Neural progenitor cell (in vitro differentiated cells): ENCODE measurements around the gene F11R. TPM values are rescaled to one million over a fixed set of nuclear protein-coding genes. Genes with fewer than 3 reads are reported as not detected.

Experiments
- DNase-seq: peaks from one replicate; pipeline ENCODE4 v3.0.0-alpha.2; 2016; ENCODE audit warnings: low spot score
- H2AFZ ChIP-seq: fragments of 200-600 bp; sonication (generic); replicated peaks from 2 replicates; pipeline ENCODE4 v1.6.1; 2016; ENCODE audit warnings: antibody characterized with exemption
- H3F3A ChIP-seq: fragments of 200-600 bp; sonication (generic); 2 replicates; pipeline ENCODE4 v1.6.1; 2016; ENCODE audit warnings: antibody characterized with exemption, low read depth
- H3K27ac ChIP-seq: fragments of 200-600 bp; sonication (generic); 2 replicates; pipeline ENCODE4 v1.5.1; 2016; ENCODE audit warnings: mild to moderate bottlenecking
- H3K27me3 ChIP-seq: fragments of 200-600 bp; sonication (generic); 2 replicates; pipeline ENCODE4 v1.6.1; 2016; ENCODE audit warnings: mild to moderate bottlenecking, moderate library complexity
- H3K36me3 ChIP-seq: fragments of 200-600 bp; sonication (generic); 2 replicates; pipeline ENCODE4 v1.5.1; 2016
- H3K4me1 ChIP-seq: fragments of 200-600 bp; sonication (generic); 2 replicates; pipeline ENCODE4 v1.6.1; 2016; ENCODE audit warnings: mixed run types
- H3K4me2 ChIP-seq: fragments of 200-600 bp; sonication (generic); 2 replicates; pipeline ENCODE4 v1.6.1; 2016
- H3K4me3 ChIP-seq: fragments of 200-600 bp; sonication (generic); 2 replicates; pipeline ENCODE4 v1.5.1; 2016
- H3K79me2 ChIP-seq: fragments of 200-600 bp; sonication (generic); 2 replicates; pipeline ENCODE4 v1.6.1; 2016; ENCODE audit warnings: low read depth
- H3K9ac ChIP-seq: fragments of 200-600 bp; sonication (generic); 2 replicates; pipeline ENCODE4 v1.6.1; 2016
- H3K9me3 ChIP-seq: fragments of 200-600 bp; sonication (generic); 2 replicates; pipeline ENCODE4 v1.5.1; 2016; ENCODE audit warnings: low read depth
- H4K20me1 ChIP-seq: fragments of 200-600 bp; sonication (generic); 2 replicates; pipeline ENCODE4 v1.6.1; 2016; ENCODE audit warnings: low read depth
- H3K27ac Mint-ChIP-seq: 3 replicates; pipeline ENCODE4 v1.8.0; 2021; ENCODE audit warnings: mixed read lengths
- H3K27me3 Mint-ChIP-seq: 2 replicates; pipeline ENCODE4 v1.8.0; 2022; ENCODE audit warnings: low read depth, mild to moderate bottlenecking, inconsistent platforms, moderate library complexity, mixed read lengths; ENCODE audit not compliant: insufficient read depth
- H3K36me3 Mint-ChIP-seq: 3 replicates; pipeline ENCODE4 v1.8.0; 2021; ENCODE audit warnings: mixed read lengths
- H3K4me1 Mint-ChIP-seq: 3 replicates; pipeline ENCODE4 v1.8.0; 2021; ENCODE audit warnings: mixed read lengths
- H3K4me3 Mint-ChIP-seq: 3 replicates; pipeline ENCODE4 v1.8.0; 2021; ENCODE audit warnings: mild to moderate bottlenecking, moderate library complexity, mixed read lengths
- H3K9me3 Mint-ChIP-seq: 3 replicates; pipeline ENCODE4 v1.8.0; 2020; ENCODE audit warnings: mixed read lengths
- CTCF ChIP-seq: fragments of 200-600 bp; sonication (generic); IDR thresholded peaks from 2 replicates; pipeline ENCODE4 v1.5.1; 2017; ENCODE audit warnings: antibody characterized with exemption, mild to moderate bottlenecking
- EZH2 ChIP-seq: fragments of 200-600 bp; sonication (generic); IDR thresholded peaks from 2 replicates; pipeline ENCODE4 v1.6.1; 2017; ENCODE audit warnings: antibody characterized with exemption, mild to moderate bottlenecking, moderate library complexity
- EZH2phosphoT487 ChIP-seq: fragments of 200-600 bp; sonication (generic); IDR thresholded peaks from 2 replicates; pipeline ENCODE4 v1.6.1; 2017; ENCODE audit warnings: antibody characterized with exemption
- total RNA-seq: library from RNA; depleted of rRNA; stranded (reverse); fragments of >200 nt; gene quantifications from 2 replicates; pipeline ENCODE4 v1.2.3, GENCODE V29; 2015; ENCODE audit warnings: low replicate concordance

The F11R gene
- total RNA-seq, 1 donor from 2014 or later: 60.0 TPM

- H3K36me3 ChIP-seq: no peaks in the 10 kb centered on the region
- peaks cover 25% of the 10 kb centered on the region for H3K36me3 Mint-ChIP-seq
- H3K27ac Mint-ChIP-seq: peak overlapping the region; percentile 100
- H2AFZ ChIP-seq: peak overlapping the region; percentile 93
- peaks cover 35% of the 10 kb centered on the region for H3K9me3 Mint-ChIP-seq
- peaks cover 27% of the 10 kb centered on the region for H3K79me2 ChIP-seq
- peaks cover 11% of the 10 kb centered on the region for H3K4me1 Mint-ChIP-seq
- H3K9ac ChIP-seq: peak overlapping the region; percentile 83
- H3K4me2 ChIP-seq: peak overlapping the region; percentile 83
- H4K20me1 ChIP-seq: peaks cover 11% of the 10 kb centered on the region
- H3K4me3 ChIP-seq: peak overlapping the region; percentile 67
- peaks cover 6% of the 10 kb centered on the region for H3K27me3 Mint-ChIP-seq
- peak overlapping the region; percentile 95 for H3K27ac ChIP-seq
- peaks cover 12% of the 10 kb centered on the region for H3K4me1 ChIP-seq
- H3K9me3 ChIP-seq: no peaks in the 10 kb centered on the region
- H3F3A ChIP-seq: peaks cover 15% of the 10 kb centered on the region
- TF ChIP-seq EZH2: peak; percentile 34
- TF ChIP-seq CTCF: no peak
- DNase-seq: peak; percentile 77
- H3K27me3 ChIP-seq: peaks cover 9% of the 10 kb centered on the region
- peak overlapping the region; percentile 96 for H3K4me3 Mint-ChIP-seq
Observed at GRCh38 chr1:161044908-161045735, 24.2 kb upstream of the F11R start.

GRCh38 chr1:161044535-161044907 lies 23.6 kb upstream of the F11R start:
- H3K27me3 Mint-ChIP-seq: peaks cover 6% of the 10 kb centered on the region
- Histone ChIP-seq H3K9me3 (no peaks in the 10 kb centered on the region), H3K4me2 (peak overlapping the region; percentile 83), H2AFZ (no peak overlapping the region), H4K20me1 (peaks cover 11% of the 10 kb centered on the region), H3F3A (peaks cover 21% of the 10 kb centered on the region), H3K27me3 (peaks cover 9% of the 10 kb centered on the region), H3K36me3 (no peaks in the 10 kb centered on the region), H3K4me1 (peaks cover 12% of the 10 kb centered on the region), H3K9ac (peak overlapping the region; percentile 83), H3K4me3 (peak overlapping the region; percentile 67), H3K79me2 (peaks cover 27% of the 10 kb centered on the region), H3K27ac (no peak overlapping the region)
- peaks cover 30% of the 10 kb centered on the region for H3K9me3 Mint-ChIP-seq
- H3K27ac Mint-ChIP-seq: no peak overlapping the region
- no peak for TF ChIP-seq CTCF
- peaks cover 29% of the 10 kb centered on the region for H3K36me3 Mint-ChIP-seq
- peak; percentile 31 for DNase-seq
- peak overlapping the region; percentile 96 for H3K4me3 Mint-ChIP-seq
- H3K4me1 Mint-ChIP-seq: peaks cover 11% of the 10 kb centered on the region

DNA sequence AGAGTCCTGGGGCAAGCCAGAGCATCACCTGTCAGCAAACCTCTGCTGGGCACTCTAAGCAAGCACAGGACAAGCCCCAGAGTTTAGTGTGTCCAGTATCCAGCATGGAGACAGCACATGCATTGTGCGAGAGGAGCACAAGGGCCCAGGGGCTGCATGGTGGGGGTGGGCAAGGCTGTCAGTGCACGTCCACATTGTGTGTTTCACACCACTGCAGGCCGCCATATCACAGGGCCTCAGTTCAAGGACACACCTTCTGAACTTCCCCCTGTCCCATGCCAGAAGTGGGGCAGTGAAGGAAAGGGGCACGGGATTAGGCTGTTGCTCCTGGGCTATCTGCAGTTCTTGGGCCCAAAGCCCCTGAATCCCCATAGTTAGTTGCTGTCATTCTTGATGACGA lies 18.6 kb upstream of the F11R start:
- Histone ChIP-seq H3K9ac (no peak overlapping the region), H2AFZ (no peak overlapping the region), H3K79me2 (peaks cover 20% of the 10 kb centered on the region), H3K4me3 (no peak overlapping the region), H4K20me1 (peaks cover 16% of the 10 kb centered on the region), H3K27ac (no peak overlapping the region), H3K9me3 (no peaks in the 10 kb centered on the region), H3K36me3 (no peaks in the 10 kb centered on the region), H3K4me1 (peaks cover 22% of the 10 kb centered on the region), H3K4me2 (no peak overlapping the region), H3K27me3 (no peaks in the 10 kb centered on the region), H3F3A (peaks cover 34% of the 10 kb centered on the region)
- TF ChIP-seq EZH2 (no peak), EZH2phosphoT487 (no peak), CTCF (no peak)
- Mint-ChIP-seq H3K36me3 (peaks cover 27% of the 10 kb centered on the region), H3K4me1 (peaks cover 17% of the 10 kb centered on the region), H3K4me3 (no peak overlapping the region), H3K27me3 (peaks cover 2% of the 10 kb centered on the region), H3K27ac (no peak overlapping the region), H3K9me3 (no peaks in the 10 kb centered on the region)
- no peak for DNase-seq
